SIG-M5 (cell line): ENCODE measurements around the gene PTPN20.

ENCODE experiments used
- DNase-seq: peaks from one replicate; lab custom pipeline; 2025; lab: John Stamatoyannopoulos, UW

PTPN20 gene

DNA sequence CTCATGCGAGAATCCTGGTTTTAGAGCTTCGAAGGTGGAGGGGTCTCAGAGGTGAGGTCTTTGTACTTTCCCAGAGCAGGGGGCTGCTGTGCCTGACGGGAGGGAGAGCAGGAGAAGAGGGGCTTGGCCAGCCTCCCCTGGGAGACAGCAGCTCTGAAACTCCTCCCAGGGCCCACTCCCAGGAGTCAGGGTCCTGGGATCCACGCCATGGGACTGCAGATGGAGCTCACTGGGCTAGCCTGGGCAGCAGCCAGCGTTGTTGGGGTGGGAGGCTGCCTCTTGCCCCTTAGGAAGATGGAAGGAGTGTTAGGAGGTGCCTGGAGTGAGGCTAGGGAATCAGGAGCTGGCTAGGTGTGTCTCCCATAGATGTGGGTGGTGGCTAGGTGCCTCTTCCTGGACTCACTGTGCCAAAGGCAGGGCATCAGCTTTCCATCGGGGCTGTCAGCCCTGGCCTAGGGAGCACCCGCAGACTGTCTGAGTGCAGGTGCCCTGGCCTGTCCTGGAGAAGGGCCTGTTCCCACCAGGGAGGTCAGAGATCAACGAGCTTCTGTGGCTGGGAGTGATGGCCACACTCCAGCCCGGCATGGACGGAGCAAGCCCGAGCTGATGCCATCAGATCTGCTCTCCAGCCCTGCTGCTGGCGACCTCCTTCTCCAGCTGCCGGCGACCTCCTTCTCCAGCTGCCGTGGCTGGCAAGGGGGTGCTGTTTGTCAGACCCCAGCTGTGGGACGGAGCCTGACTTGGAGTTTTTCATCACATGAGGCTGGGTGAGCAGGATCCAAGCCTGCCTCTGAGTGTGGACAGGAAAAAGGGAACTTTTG is 111.3 kb downstream of the PTPN20 start:
- DNase-seq, result no peak

- no peak for DNase-seq
Measured at GRCh38 chr10:47023237-47024045, 112.2 kb downstream of the PTPN20 start.

DNA sequence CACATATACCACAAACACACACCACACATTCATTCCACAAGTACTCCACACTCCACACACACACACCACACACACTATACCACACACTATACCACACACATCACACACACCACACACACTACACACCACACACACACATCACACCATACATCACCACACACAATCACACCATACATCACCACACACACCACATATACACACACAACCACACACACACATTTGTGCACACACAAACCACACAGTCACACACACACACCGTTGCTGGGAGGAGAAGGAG is 112.8 kb downstream of the PTPN20 start:
- DNase-seq, result no peak

GRCh38 chr10:47024399-47025252 is 113.4 kb downstream of the PTPN20 start:
- no peak for DNase-seq

- DNase-seq, result no peak
Measured at GRCh38 chr10:47025253-47025539, 114.0 kb downstream of the PTPN20 start.

DNA sequence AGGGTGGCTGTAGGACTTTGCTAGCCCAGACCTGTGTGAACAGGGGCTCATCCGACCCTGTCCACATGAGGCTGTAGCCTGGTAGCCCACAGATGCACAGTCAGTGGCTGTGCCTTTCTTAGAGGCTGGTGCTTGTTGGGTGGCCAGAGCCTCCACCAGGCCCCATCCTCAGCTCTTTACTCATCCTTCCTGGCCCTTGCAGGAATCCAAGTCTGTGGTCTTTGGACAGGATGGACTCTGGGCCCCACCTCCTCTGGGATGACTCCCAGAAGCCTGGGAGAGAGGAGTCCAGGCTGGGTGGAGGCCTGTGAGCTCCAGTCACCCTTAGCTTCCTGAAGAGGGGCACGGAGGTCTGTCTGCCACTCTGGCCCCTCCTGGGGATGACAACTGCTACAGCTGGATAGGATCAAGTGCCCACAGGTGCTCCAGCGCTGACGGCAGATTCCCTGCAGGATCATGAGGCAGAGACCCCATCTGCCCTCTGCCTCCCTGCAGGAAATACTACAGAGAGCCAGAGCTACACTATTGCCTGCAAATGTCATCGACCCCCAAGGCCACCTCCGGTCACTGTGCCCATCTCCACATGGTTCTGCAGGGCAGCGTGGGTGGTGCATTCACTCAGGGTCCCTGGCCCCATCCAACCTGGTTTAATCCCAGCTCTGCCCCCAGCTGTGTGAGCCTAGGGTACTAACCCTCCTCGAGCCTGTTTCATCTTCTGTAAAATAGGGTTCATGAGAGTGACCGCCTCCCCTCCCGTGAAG is 114.5 kb downstream of the PTPN20 start:
- DNase-seq, result no peak

- no peak for DNase-seq
Measured at GRCh38 chr10:47026301-47027107, 115.3 kb downstream of the PTPN20 start.

- no peak for DNase-seq
Measured at GRCh38 chr10:47027108-47027783, 116.0 kb downstream of the PTPN20 start.

GRCh38 chr10:47027784-47028260 is 116.6 kb downstream of the PTPN20 start:
- no peak for DNase-seq

- no peak for DNase-seq
Measured at GRCh38 chr10:47028466-47028865, 117.2 kb downstream of the PTPN20 start.

DNA sequence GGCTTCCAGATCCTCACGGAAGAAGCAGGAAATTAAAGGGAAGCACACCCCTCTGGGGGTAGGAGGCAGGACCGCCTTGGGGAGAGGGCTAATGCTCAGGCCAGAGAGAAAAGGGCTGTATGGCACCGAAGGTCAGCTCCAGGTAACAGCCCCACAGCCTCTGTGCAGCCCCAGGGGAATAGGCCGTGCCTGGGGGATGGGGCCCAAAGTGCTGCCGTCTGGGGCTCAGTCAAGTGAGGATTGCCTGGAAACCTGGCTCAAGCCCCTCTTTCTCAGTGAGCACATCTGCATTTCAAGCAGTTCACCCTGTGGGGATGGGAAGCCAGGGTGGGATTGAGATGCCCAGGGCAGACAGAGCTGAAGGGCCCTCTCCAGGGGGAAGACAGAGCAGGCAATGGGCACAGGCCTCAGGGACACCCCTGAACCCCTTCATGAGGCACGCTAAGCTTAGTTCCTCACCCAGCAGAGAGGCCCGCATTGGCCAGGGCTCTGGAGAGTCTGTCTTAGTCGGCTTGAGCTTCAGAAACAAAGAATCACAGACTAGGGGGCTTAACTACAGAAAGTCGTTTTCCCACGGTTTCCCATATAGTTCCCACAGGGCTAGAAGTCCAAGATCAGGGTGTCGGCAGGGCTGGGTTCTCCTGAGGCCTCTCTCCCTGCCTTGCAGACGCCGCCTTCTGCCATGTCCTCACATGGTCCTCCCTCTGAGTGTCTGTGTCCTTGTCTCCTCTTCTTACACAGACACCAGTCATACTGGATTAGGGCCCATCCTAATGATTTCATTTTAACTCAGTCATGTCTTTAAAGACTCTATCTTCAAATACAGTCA is 118.2 kb downstream of the PTPN20 start:
- no peak for DNase-seq

DNA sequence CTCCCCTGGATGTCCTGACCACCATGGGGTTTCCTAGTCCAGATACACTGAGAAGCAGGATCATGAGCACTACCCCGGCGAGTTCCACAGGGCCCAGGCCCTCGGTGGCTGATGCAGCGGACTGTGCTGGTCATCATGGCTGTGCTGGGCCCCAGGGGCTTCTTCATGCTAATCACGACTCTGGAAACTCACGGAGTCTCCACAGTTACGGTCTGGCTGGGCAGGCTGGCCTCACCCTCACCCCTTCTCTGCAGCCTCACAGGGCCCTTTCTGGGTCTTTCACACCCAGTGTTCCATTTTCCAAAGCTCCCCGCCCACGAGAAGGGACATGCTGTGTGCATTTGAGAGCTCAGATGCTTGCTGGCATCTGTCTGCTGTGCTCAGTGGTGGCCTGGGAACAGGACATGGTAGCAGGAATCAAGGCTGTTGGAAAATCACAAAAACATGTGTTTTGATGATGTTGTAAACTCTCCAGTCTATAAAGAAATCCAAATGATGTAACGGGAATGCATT is 119.0 kb downstream of the PTPN20 start:
- no peak for DNase-seq

GRCh38 chr10:47031211-47031900 is 120.1 kb downstream of the PTPN20 start:
- no peak for DNase-seq

- no peak for DNase-seq
Measured at GRCh38 chr10:47031901-47032465, 120.8 kb downstream of the PTPN20 start.

- no peak for DNase-seq
Measured at GRCh38 chr10:47033081-47033480, 121.9 kb downstream of the PTPN20 start.

DNA sequence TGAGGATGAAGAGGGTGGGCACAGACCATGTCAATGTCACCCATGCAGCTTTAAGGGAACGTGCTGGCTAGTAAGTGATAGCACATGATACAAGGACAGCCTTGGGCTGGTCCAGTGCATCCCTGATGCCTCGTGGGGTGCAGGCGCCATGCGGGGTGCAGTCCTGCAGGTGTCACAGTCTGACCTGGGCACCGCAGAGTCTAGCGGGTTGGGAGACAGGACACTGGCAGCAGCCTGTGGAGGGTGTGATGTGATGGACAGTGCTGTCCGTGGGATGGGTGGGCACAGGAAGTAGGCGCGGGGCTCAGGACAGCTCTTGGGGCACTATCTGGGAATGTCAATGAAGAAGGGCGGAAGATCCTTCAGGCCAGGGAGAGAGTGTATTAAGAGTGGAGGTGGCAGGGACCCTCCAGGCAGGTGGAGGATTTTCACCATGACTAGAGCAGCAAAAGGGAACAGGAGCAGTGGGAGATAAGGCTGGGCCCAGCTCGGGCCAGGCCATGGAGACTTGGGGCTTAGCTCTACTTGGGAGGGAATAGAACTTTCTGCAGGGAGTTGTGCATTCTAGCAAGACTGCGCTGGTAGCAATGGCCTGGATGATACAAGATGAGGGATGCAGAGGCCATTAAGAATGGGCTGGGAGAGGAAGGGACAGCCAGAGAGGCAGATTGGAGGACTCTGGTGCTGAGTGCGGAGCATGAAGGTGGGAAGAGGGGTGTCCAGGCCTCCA is 122.5 kb downstream of the PTPN20 start:
- no peak for DNase-seq

- no peak for DNase-seq
Measured at GRCh38 chr10:47034441-47035051, 123.3 kb downstream of the PTPN20 start.
